Liver (tissue), 9 donors: ENCODE data around the gene ATP6V0E1. TPM values are rescaled to one million over a fixed set of nuclear protein-coding genes. Genes with fewer than 3 reads are reported as not detected.

Experiments used
- DNase-seq: peaks from one replicate; pipeline ENCODE4 v3.0.0-alpha.2; 2017; ENCODE audit warnings: low spot score
- H3K27ac ChIP-seq, 2 donors: one replicate each; pipeline ENCODE4 v1.7.0; 2013; ENCODE audit warnings: inconsistent platforms in 2 of 2, low read length in 2 of 2, control low read depth in 1 of 2, low read depth in 1 of 2, mild to moderate bottlenecking in 1 of 2
- H3K27me3 ChIP-seq, 4 donors: one replicate each; pipeline versions ENCODE4 v1.6.1 to v1.7.0; 2013; ENCODE audit warnings: low read length in 3 of 4, inconsistent platforms in 1 of 4, mild to moderate bottlenecking in 1 of 4, moderate library complexity in 1 of 4; ENCODE audit not compliant: control insufficient read depth in 4 of 4, insufficient read depth in 4 of 4
- H3K36me3 ChIP-seq, 4 donors: one replicate each; pipeline versions ENCODE4 v1.6.1 to v1.7.0; 2013; ENCODE audit warnings: low read length in 3 of 4, mild to moderate bottlenecking in 3 of 4, low read depth in 1 of 4, moderate library complexity in 1 of 4; ENCODE audit not compliant: control insufficient read depth in 4 of 4, insufficient read depth in 3 of 4
- H3K4me1 ChIP-seq, 4 donors: one replicate each; pipeline versions ENCODE4 v1.6.1 to v1.7.0; 2013; ENCODE audit warnings: low read length in 3 of 4, mild to moderate bottlenecking in 3 of 4, moderate library complexity in 1 of 4; ENCODE audit not compliant: control insufficient read depth in 4 of 4, insufficient read depth in 4 of 4
- H3K4me3 ChIP-seq, 3 donors: one replicate each; pipeline versions ENCODE4 v1.6.1 to v1.7.0; 2013; ENCODE audit warnings: low read length in 3 of 3, control low read depth in 1 of 3, low read depth in 1 of 3, mild to moderate bottlenecking in 1 of 3
- H3K9ac ChIP-seq, 2 donors: one replicate each; pipeline ENCODE4 v1.7.0; 2013; ENCODE audit warnings: low read length in 2 of 2, mild to moderate bottlenecking in 2 of 2, moderate library complexity in 2 of 2, control low read depth in 1 of 2, low read depth in 1 of 2
- H3K9me3 ChIP-seq, 4 donors: one replicate each; pipeline versions ENCODE4 v1.6.1 to v1.7.0; 2013; ENCODE audit warnings: low read length in 3 of 4; ENCODE audit not compliant: control insufficient read depth in 4 of 4
- ATF3 ChIP-seq: IDR thresholded peaks from 2 replicates; pipeline ENCODE4 v1.6.1; 2016; ENCODE audit warnings: antibody characterized with exemption
- FOXA1 ChIP-seq: IDR thresholded peaks from 2 replicates; pipeline ENCODE4 v1.6.1; 2016; ENCODE audit warnings: antibody characterized with exemption
- FOXA2 ChIP-seq: IDR thresholded peaks from 2 replicates; pipeline ENCODE4 v1.6.1; 2016; ENCODE audit warnings: antibody characterized with exemption
- GABPA ChIP-seq, 2 donors: IDR thresholded peaks in 1 of 2; conservative IDR thresholded peaks in 1 of 2; 2 replicates each; pipeline ENCODE4 v1.6.1; 2016; ENCODE audit warnings: antibody characterized with exemption in 2 of 2, mild to moderate bottlenecking in 1 of 2, moderate library complexity in 1 of 2
- HNF4A ChIP-seq, 2 donors: conservative IDR thresholded peaks; 2 replicates each; pipeline ENCODE4 v1.6.1; 2016; ENCODE audit warnings: antibody characterized with exemption in 2 of 2, mild to moderate bottlenecking in 2 of 2
- HNF4G ChIP-seq: IDR thresholded peaks from 2 replicates; pipeline ENCODE4 v1.6.1; 2016; ENCODE audit warnings: antibody characterized with exemption
- JUND ChIP-seq, 2 donors: IDR thresholded peaks; 2 replicates each; pipeline ENCODE4 v1.6.1; 2016; ENCODE audit warnings: antibody characterized with exemption in 2 of 2
- MAX ChIP-seq: IDR thresholded peaks from 2 replicates; pipeline ENCODE4 v1.6.1; 2016; ENCODE audit warnings: antibody characterized with exemption
- RAD21 ChIP-seq, 2 donors: IDR thresholded peaks; 2 replicates each; pipeline ENCODE4 v1.6.1; 2016; ENCODE audit warnings: antibody characterized with exemption in 2 of 2, mild to moderate bottlenecking in 2 of 2
- REST ChIP-seq: IDR thresholded peaks from 2 replicates; pipeline ENCODE4 v1.6.1; 2016; ENCODE audit warnings: antibody characterized with exemption, mild to moderate bottlenecking
- RXRA ChIP-seq, 2 donors: IDR thresholded peaks; 2 replicates each; pipeline ENCODE4 v1.6.1; 2017 to 2018; ENCODE audit warnings: antibody characterized with exemption in 2 of 2, mild to moderate bottlenecking in 1 of 2
- SP1 ChIP-seq: IDR thresholded peaks from 2 replicates; pipeline ENCODE4 v1.6.1; 2018; ENCODE audit warnings: antibody characterized with exemption, mild to moderate bottlenecking
- TAF1 ChIP-seq: conservative IDR thresholded peaks from 2 replicates; pipeline ENCODE4 v1.6.1; 2016; ENCODE audit warnings: antibody characterized with exemption, mild to moderate bottlenecking
- YY1 ChIP-seq: IDR thresholded peaks from 2 replicates; pipeline ENCODE4 v1.6.1; 2016; ENCODE audit warnings: antibody characterized with exemption, mild to moderate bottlenecking
- ZBTB33 ChIP-seq: IDR thresholded peaks from 2 replicates; pipeline ENCODE4 v1.6.1; 2016; ENCODE audit warnings: antibody characterized with exemption
- WGBS: extraction: QIAGEN DNeasy Blood & Tissue Kit; methylation state at CpG from one replicate; pipeline ENCODE4 v1.1.7; 2013; 5-methylcytosine and 5-hydroxymethylcytosine counted together
- polyA plus RNA-seq, 2 donors: library from polyadenylated mRNA; stranded (reverse) in 1 of 2; unstranded in 1 of 2; fragments of 200-250 nt in 1 of 2; fragments of >200 nt in 1 of 2; fragmentation: Nextera tagmentation in 1 of 2; extraction: Ambion mirVana in 1 of 2; gene quantifications; one replicate each; pipeline versions ENCODE4 v1.2.1 to v1.2.3, GENCODE V29; 2013 to 2015
- total RNA-seq, 2 donors: library from RNA; depleted of rRNA; stranded (reverse); fragments of >200 nt; gene quantifications; one replicate each; pipeline ENCODE4 v1.2.3, GENCODE V29; 2014
- donor health status: healthy.
- donor health status: healthy.
- donor health status: healthy.
- donor health status: healthy.
- donor health status: healthy.

Gene ATP6V0E1
- total and polyA plus RNA-seq, 4 donors, result 56.6 to 396 (median 111) TPM

- Histone ChIP-seq H3K36me3 (peaks cover 3 to 56% (median 18%) of the 10 kb centered on the region in 4 donors), H3K27me3 (no peaks in the 10 kb centered on the region), H3K4me3 (no peak overlapping the region), H3K4me1 (no peaks in the 10 kb centered on the region), H3K9ac (no peak overlapping the region), H3K27ac (no peak overlapping the region), H3K9me3 (no peaks in the 10 kb centered on the region)
- DNase-seq, result no peak
- 98% methylated on average over 6 of the region's 6 CpGs for WGBS
- TF ChIP-seq TAF1 (no peak), YY1 (no peak), JUND (IDR thresholded peaks at IDR 0.05) (no peak), GABPA (IDR thresholded peaks at IDR 0.05 in 1 of 2, conservative IDR thresholded peaks at IDR 0.05 in 1 of 2) (no peak), HNF4A (conservative IDR thresholded peaks at IDR 0.05) (no peak), MAX (no peak), REST (no peak), SP1 (no peak), HNF4G (no peak), ZBTB33 (no peak), FOXA1 (no peak), FOXA2 (no peak), RXRA (IDR thresholded peaks at IDR 0.05) (no peak), ATF3 (no peak), RAD21 (IDR thresholded peaks at IDR 0.05) (no peak)
Measured at GRCh38 chr5:172945151-172945550, 38.4 kb upstream of the ATP6V0E1 start.

- Histone ChIP-seq H3K27ac (no peak overlapping the region), H3K36me3 (peaks cover 7 to 59% (median 25%) of the 10 kb centered on the region in 4 donors)
Measured at GRCh38 chr5:172946146-172946545, 37.4 kb upstream of the ATP6V0E1 start.

More at GRCh38 chr5:172946146-172946545, 37.4 kb upstream of the ATP6V0E1 start:
- no peak overlapping the region for H3K4me3 ChIP-seq
- WGBS, result 95% methylated on average over 7 of the region's 7 CpGs
- no peaks in the 10 kb centered on the region for H3K27me3 ChIP-seq
- H3K9ac ChIP-seq, result no peak overlapping the region
- no peak for TF ChIP-seq MAX
- H3K9me3 ChIP-seq, result no peaks in the 10 kb centered on the region
- no peaks in the 10 kb centered on the region for H3K4me1 ChIP-seq
- DNase-seq, result no peak
